GM12875 (cell line): ENCODE data around the gene C2orf76.

Experiments
- H3K4me3 ChIP-seq: one replicate; pipeline ENCODE4 v1.5.1; 2011; ENCODE audit warnings: low read depth, low read length, control low read depth
- TF ChIP-seq, protein P1 (sequence below): IDR thresholded peaks from 2 replicates; pipeline ENCODE4 v1.5.1; 2011; ENCODE audit warnings: low read depth, mild to moderate bottlenecking, control low read depth, inconsistent platforms, low read length, moderate library complexity, borderline replicate concordance; ENCODE audit not compliant: insufficient read depth

The C2orf76 gene

DNA sequence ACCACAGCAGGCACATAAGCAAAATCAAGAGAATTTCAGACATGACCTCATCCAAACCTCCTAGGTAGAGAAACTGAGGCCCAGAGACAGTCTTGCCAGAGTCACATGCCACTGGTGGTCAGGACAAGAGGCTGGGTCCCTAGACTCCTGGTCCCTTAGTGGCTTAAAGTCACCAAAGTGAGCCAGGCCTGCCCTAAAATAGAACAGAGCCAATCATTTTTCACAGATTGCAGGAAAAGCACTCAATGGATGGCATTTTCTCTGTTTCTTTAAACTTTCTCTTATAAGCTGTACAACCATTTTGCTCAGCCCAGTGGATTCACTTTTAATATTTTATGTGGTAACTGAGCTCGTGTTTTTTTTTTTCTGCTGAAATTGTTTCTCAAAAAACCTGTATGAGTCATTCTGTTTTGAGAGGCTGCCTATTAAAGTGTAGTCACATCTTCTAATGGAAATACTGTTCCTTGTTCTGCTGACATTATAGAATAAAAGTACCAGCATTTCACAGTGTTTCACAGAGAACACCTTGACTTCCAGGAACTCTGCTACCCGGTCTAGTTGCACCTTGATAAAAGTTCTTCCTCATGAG lies 113.4 kb downstream of the C2orf76 start:
- TF ChIP-seq, protein P1, sequence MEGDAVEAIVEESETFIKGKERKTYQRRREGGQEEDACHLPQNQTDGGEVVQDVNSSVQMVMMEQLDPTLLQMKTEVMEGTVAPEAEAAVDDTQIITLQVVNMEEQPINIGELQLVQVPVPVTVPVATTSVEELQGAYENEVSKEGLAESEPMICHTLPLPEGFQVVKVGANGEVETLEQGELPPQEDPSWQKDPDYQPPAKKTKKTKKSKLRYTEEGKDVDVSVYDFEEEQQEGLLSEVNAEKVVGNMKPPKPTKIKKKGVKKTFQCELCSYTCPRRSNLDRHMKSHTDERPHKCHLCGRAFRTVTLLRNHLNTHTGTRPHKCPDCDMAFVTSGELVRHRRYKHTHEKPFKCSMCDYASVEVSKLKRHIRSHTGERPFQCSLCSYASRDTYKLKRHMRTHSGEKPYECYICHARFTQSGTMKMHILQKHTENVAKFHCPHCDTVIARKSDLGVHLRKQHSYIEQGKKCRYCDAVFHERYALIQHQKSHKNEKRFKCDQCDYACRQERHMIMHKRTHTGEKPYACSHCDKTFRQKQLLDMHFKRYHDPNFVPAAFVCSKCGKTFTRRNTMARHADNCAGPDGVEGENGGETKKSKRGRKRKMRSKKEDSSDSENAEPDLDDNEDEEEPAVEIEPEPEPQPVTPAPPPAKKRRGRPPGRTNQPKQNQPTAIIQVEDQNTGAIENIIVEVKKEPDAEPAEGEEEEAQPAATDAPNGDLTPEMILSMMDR: no peak
- no peak overlapping the region for H3K4me3 ChIP-seq
